Measurements from ENCODE around the gene RPS3A. TPM values are rescaled to one million over a fixed set of nuclear protein-coding genes. Genes with fewer than 3 reads are reported as not detected.
A peak's percentile ranks its signal among the peaks of the same experiment; 100 is the strongest.

The RPS3A gene
- total and polyA plus RNA-seq, 9 of the 15 experiments (the other 6 are each of a cell fraction or from before 2014, with no cell fraction given): 2,102 to 5,488 (median 3,554) TPM

GRCh38 chr4:151099229-151099975, at the start of gene RPS3A (continued):
- TF ChIP-seq ZBTB7A (IDR thresholded peaks at IDR 0.05; ENCODE audit: borderline replicate concordance, control insufficient read depth, low read depth, low read length) (peak; percentile 12; the same call in 1 of the 2 replicates), KAT7 (CRISPR knock-in tag; IDR thresholded peaks at IDR 0.05; ENCODE audit: borderline replicate concordance) (peak; percentile 99; the same call in 1 of the 2 replicates), ATF7 (IDR thresholded peaks at IDR 0.05) (peak; percentile 92), ZNF57 (CRISPR knock-in tag; IDR thresholded peaks at IDR 0.05) (no peak), RAD21 (CRISPR knock-in tag; conservative IDR thresholded peaks at IDR 0.05 in 1 of 2, IDR thresholded peaks at IDR 0.05 in 1 of 2) (0 out of 4 replicates have a peak, but pooled peaks have one; percentile 4 to 10), CREB3 (tag; conservative IDR thresholded peaks at IDR 0.05; ENCODE audit: low read depth) (0 out of 2 replicates have a peak, but pooled peaks have one; percentile 49), SUPT5H (IDR thresholded peaks at IDR 0.05) (peak; percentile 99), ZNF175 (CRISPR knock-in tag; IDR thresholded peaks at IDR 0.05; ENCODE audit: low read depth) (0 out of 2 replicates have a peak, but pooled peaks have one; percentile 42), IRF9 (tag; IDR thresholded peaks at IDR 0.05) (peak; percentile 50; the same call in 1 of the 2 replicates), ZNF277 (CRISPR knock-in tag; IDR thresholded peaks at IDR 0.05; ENCODE audit: borderline replicate concordance) (no peak), JUND (IDR thresholded peaks at IDR 0.05; ENCODE audit: borderline replicate concordance, low read depth, low read length) (peak; percentile 78), JUND (tag; IDR thresholded peaks at IDR 0.05; ENCODE audit: borderline replicate concordance, low read depth, low read length) (no peak; the same call in 2 of the 3 replicates), BRF1 (IDR thresholded peaks at IDR 0.05; ENCODE audit: borderline replicate concordance, extremely low read depth, insufficient read length) (no peak), NCOR1 (IDR thresholded peaks at IDR 0.05) (peak; percentile 77), HMG20B (CRISPR knock-in tag; IDR thresholded peaks at IDR 0.05) (no peak), TEAD4 (IDR thresholded peaks at IDR 0.05; ENCODE audit: low read length) (peak; percentile 91), TEAD4 (CRISPR knock-in tag; IDR thresholded peaks at IDR 0.05; ENCODE audit: borderline replicate concordance) (peak; percentile 81; the same call in 1 of the 2 replicates), KLF1 (tag; IDR thresholded peaks at IDR 0.05) (peak; percentile 84), CTCFL (IDR thresholded peaks at IDR 0.05; ENCODE audit: borderline replicate concordance, insufficient read depth, low read depth, low read length, poor library complexity, severe bottlenecking) (peak; percentile 95), SMAD4 (CRISPR knock-in tag; conservative IDR thresholded peaks at IDR 0.05) (peak; percentile 76), ZSCAN29 (IDR thresholded peaks at IDR 0.05) (peak; percentile 84; the same call in 1 of the 2 replicates)
